Lower leg skin (tissue), 3 donors: Measurements from ENCODE around the gene OMA1.

Experiments
- CTCF ChIP-seq, 3 donors: fragments of 450-650 bp; IDR thresholded peaks; one replicate each; pipeline ENCODE4 v1.5.1; 2016; ENCODE audit warnings: antibody characterized with exemption in 3 of 3, mild to moderate bottlenecking in 3 of 3, moderate library complexity in 2 of 3
- POLR2A ChIP-seq, 2 donors: fragments of 450-650 bp; IDR thresholded peaks; one replicate each; pipeline ENCODE4 v1.6.1; 2016 to 2017; ENCODE audit warnings: antibody characterized with exemption in 2 of 2, mild to moderate bottlenecking in 1 of 2, moderate library complexity in 1 of 2

GRCh38 chr1:58570817-58571216, 24.3 kb upstream of the OMA1 start:
- TF ChIP-seq CTCF (IDR thresholded peaks at IDR 0.05): no peak
- TF ChIP-seq POLR2A (IDR thresholded peaks at IDR 0.05): no peak
